ENCODE measurements around the gene NF2. TPM values are rescaled to one million over a fixed set of nuclear protein-coding genes. Genes with fewer than 3 reads are reported as not detected.
"Not testable (repeated sequence)": the region's sequence is repeated elsewhere in the genome, so short reads cannot be mapped to it uniquely, and the experiment has no call there.

The NF2 gene
- total RNA-seq, 2 donors from 2014 or later: 45.7 to 51.4 TPM

- no peak for DNase-seq
- no peak overlapping the region for H3K27ac ChIP-seq (ENCODE audit: low read depth, low read length)
Measured at GRCh38 chr22:29587938-29588699, 15.3 kb upstream of the NF2 start.

DNA sequence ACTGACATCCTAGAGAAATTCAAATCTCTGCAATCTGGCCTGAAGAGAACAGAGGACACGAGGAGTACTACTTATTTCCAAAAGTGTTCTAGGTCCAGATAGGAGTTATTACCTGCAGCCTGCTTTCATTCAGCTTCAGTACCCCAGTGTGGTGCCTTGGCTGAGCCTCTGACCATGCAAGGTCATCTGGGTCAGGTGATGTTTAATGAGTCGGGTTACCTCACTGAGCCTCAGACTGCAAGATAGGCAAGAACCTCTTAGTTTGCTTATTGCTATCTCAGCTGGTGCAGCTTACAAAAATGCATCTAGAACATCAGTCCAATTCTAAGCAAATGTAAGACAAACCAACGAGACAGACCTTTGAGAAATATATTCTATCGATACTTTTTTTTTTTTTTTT lies 9.5 kb upstream of the NF2 start:
- no peaks in the 10 kb centered on the region for H3K27me3 ChIP-seq (ENCODE audit: control insufficient read depth, insufficient read depth, low read length, poor library complexity, severe bottlenecking)
- H3K9me3 ChIP-seq (ENCODE audit: control insufficient read depth, low read length): no peaks in the 10 kb centered on the region
- Mint-ChIP-seq H3K4me3 (no peak overlapping the region), H3K36me3 (ENCODE audit: low read depth) (no peaks in the 10 kb centered on the region), H3K27me3 (ENCODE audit: insufficient read depth) (peaks cover 18% of the 10 kb centered on the region), H3K27ac (no peak overlapping the region), H3K9me3 (peaks cover 4% of the 10 kb centered on the region), H3K4me1 (peaks cover 3% of the 10 kb centered on the region)
- H3K36me3 ChIP-seq (ENCODE audit: control insufficient read depth, insufficient read depth, low read length): no peaks in the 10 kb centered on the region
- no peak overlapping the region for H3K4me3 ChIP-seq (ENCODE audit: low read length)
- TF ChIP-seq, protein P1, sequence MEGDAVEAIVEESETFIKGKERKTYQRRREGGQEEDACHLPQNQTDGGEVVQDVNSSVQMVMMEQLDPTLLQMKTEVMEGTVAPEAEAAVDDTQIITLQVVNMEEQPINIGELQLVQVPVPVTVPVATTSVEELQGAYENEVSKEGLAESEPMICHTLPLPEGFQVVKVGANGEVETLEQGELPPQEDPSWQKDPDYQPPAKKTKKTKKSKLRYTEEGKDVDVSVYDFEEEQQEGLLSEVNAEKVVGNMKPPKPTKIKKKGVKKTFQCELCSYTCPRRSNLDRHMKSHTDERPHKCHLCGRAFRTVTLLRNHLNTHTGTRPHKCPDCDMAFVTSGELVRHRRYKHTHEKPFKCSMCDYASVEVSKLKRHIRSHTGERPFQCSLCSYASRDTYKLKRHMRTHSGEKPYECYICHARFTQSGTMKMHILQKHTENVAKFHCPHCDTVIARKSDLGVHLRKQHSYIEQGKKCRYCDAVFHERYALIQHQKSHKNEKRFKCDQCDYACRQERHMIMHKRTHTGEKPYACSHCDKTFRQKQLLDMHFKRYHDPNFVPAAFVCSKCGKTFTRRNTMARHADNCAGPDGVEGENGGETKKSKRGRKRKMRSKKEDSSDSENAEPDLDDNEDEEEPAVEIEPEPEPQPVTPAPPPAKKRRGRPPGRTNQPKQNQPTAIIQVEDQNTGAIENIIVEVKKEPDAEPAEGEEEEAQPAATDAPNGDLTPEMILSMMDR (conservative IDR thresholded peaks at IDR 0.05): no peak
- 90 to 94% methylated on average over 3 to 4 of the region's 4 CpGs for WGBS, 2 experiments (ENCODE audit: insufficient coverage in 1 of 2, insufficient read length in 1 of 2)
- no peaks in the 10 kb centered on the region for H3K4me1 ChIP-seq (ENCODE audit: control insufficient read depth, insufficient read depth, low read length)
- H3K27ac ChIP-seq (ENCODE audit: low read depth, low read length): no peak overlapping the region
- no peak for DNase-seq
- H3K9ac ChIP-seq (ENCODE audit: extremely low read depth, low read length, poor library complexity, severe bottlenecking): no peak overlapping the region

More at GRCh38 chr22:29587938-29588699, 15.3 kb upstream of the NF2 start:
- no peaks in the 10 kb centered on the region for H3K9me3 Mint-ChIP-seq
- H3K27me3 Mint-ChIP-seq (ENCODE audit: insufficient read depth): no peaks in the 10 kb centered on the region
- H3K27me3 ChIP-seq (ENCODE audit: control insufficient read depth, insufficient read depth, low read length, poor library complexity, severe bottlenecking): no peaks in the 10 kb centered on the region
- no peaks in the 10 kb centered on the region for H3K36me3 Mint-ChIP-seq (ENCODE audit: low read depth)
- H3K36me3 ChIP-seq (ENCODE audit: control insufficient read depth, insufficient read depth, low read length): no peaks in the 10 kb centered on the region
- H3K4me3 ChIP-seq (ENCODE audit: low read length): no peak overlapping the region
- WGBS, 2 experiments (ENCODE audit: insufficient coverage in 1 of 2, insufficient read length in 1 of 2): 84 to 92% methylated on average over 9 of the region's 9 CpGs
- H3K4me1 ChIP-seq (ENCODE audit: control insufficient read depth, insufficient read depth, low read length): no peaks in the 10 kb centered on the region
- H3K9ac ChIP-seq (ENCODE audit: extremely low read depth, low read length, poor library complexity, severe bottlenecking): no peak overlapping the region
- TF ChIP-seq, protein P1 (conservative IDR thresholded peaks at IDR 0.05): no peak
- H3K4me3 Mint-ChIP-seq: no peak overlapping the region
- no peaks in the 10 kb centered on the region for H3K9me3 ChIP-seq (ENCODE audit: control insufficient read depth, low read length)
- H3K4me1 Mint-ChIP-seq: no peaks in the 10 kb centered on the region
- no peak overlapping the region for H3K27ac Mint-ChIP-seq

- H3K4me1 Mint-ChIP-seq; DNase-seq; H3K4me1 ChIP-seq (ENCODE audit: control insufficient read depth, insufficient read depth, low read length); H3K4me3 ChIP-seq (ENCODE audit: low read length); H3K36me3 Mint-ChIP-seq (ENCODE audit: low read depth); H3K27me3 ChIP-seq (ENCODE audit: control insufficient read depth, insufficient read depth, low read length, poor library complexity, severe bottlenecking); H3K9me3 ChIP-seq (ENCODE audit: control insufficient read depth, low read length); H3K27ac Mint-ChIP-seq; H3K27ac ChIP-seq (ENCODE audit: low read depth, low read length); H3K4me3 Mint-ChIP-seq; H3K9ac ChIP-seq (ENCODE audit: extremely low read depth, low read length, poor library complexity, severe bottlenecking); H3K36me3 ChIP-seq (ENCODE audit: control insufficient read depth, insufficient read depth, low read length); H3K9me3 Mint-ChIP-seq: not testable (repeated sequence)
- H3K27me3 Mint-ChIP-seq (ENCODE audit: insufficient read depth): peaks cover 21% of the 10 kb centered on the region
- WGBS, 2 experiments (ENCODE audit: insufficient coverage in 1 of 2, insufficient read length in 1 of 2): 92% methylated on average over 3 to 6 of the region's 6 CpGs
Measured at GRCh38 chr22:29594447-29594846, 9.0 kb upstream of the NF2 start.
